Karpas-422 (cell line): ENCODE results near the gene MSRB1. TPM values are rescaled to one million over a fixed set of nuclear protein-coding genes. Genes with fewer than 3 reads are reported as not detected.

Experiments
- DNase-seq: peaks from one replicate; pipeline ENCODE4 v3.0.0-alpha.2; 2015
- H2AFZ ChIP-seq: fragments of 200-600 bp; sonication (generic); 2 replicates; pipeline ENCODE4 v1.6.1; 2014; ENCODE audit warnings: antibody characterized with exemption, low read length, mixed read lengths
- H3K27ac ChIP-seq: fragments of 200-600 bp; sonication (generic); 2 replicates; pipeline ENCODE4 v1.5.1; 2014; ENCODE audit warnings: mild to moderate bottlenecking, low read length, moderate library complexity
- H3K27me3 ChIP-seq: fragments of 200-600 bp; sonication (generic); 2 replicates; pipeline ENCODE4 v1.6.1; 2014; ENCODE audit warnings: low read length, mixed read lengths
- H3K36me3 ChIP-seq: fragments of 200-600 bp; sonication (generic); 2 replicates; pipeline ENCODE4 v1.6.1; 2014; ENCODE audit warnings: low read length, mixed read lengths; ENCODE audit not compliant: insufficient read depth
- H3K4me1 ChIP-seq: fragments of 200-600 bp; sonication (generic); 2 replicates; pipeline ENCODE4 v1.6.1; 2014; ENCODE audit warnings: mild to moderate bottlenecking, low read length, mixed read lengths
- H3K4me2 ChIP-seq: fragments of 200-600 bp; sonication (generic); 2 replicates; pipeline ENCODE4 v1.6.1; 2014; ENCODE audit warnings: low read length, low read depth, mild to moderate bottlenecking; ENCODE audit not compliant: poor library complexity, severe bottlenecking
- H3K4me3 ChIP-seq: fragments of 200-600 bp; sonication (generic); 2 replicates; pipeline ENCODE4 v1.5.1; 2014; ENCODE audit warnings: mild to moderate bottlenecking, antibody characterized with exemption, low read length, mixed read lengths
- H3K79me2 ChIP-seq: fragments of 200-600 bp; sonication (generic); 2 replicates; pipeline ENCODE4 v1.6.1; 2014; ENCODE audit warnings: mild to moderate bottlenecking, low read length, mixed read lengths
- H3K9ac ChIP-seq: fragments of 200-600 bp; sonication (generic); 2 replicates; pipeline ENCODE4 v1.6.0; 2014; ENCODE audit warnings: low read length
- H3K9me2 ChIP-seq: fragments of 200-600 bp; sonication (generic), shearing (Covaris generic); replicated peaks from 2 replicates; pipeline ENCODE4 v1.6.0; 2014; ENCODE audit warnings: mild to moderate bottlenecking, low read length, moderate library complexity; ENCODE audit not compliant: insufficient read depth
- H3K9me3 ChIP-seq: fragments of 300-700, 200-600 bp; sonication (generic); 2 replicates; pipeline ENCODE4 v1.6.1; 2014; ENCODE audit warnings: low read length, mixed read lengths
- H4K20me1 ChIP-seq: fragments of 200-600 bp; sonication (generic); 2 replicates; pipeline ENCODE4 v1.6.1; 2014; ENCODE audit warnings: mild to moderate bottlenecking, antibody characterized with exemption, low read length, low read depth; ENCODE audit not compliant: insufficient read depth
- total RNA-seq: library from RNA; depleted of rRNA; stranded (reverse); fragments of >200 nt; shearing (Covaris generic); gene quantifications from 2 replicates; pipeline ENCODE4 v1.2.3, GENCODE V29; 2014; ENCODE audit warnings: low replicate concordance

Gene MSRB1
- total RNA-seq, 1 experiment from 2014 or later = 4.8 TPM

DNA sequence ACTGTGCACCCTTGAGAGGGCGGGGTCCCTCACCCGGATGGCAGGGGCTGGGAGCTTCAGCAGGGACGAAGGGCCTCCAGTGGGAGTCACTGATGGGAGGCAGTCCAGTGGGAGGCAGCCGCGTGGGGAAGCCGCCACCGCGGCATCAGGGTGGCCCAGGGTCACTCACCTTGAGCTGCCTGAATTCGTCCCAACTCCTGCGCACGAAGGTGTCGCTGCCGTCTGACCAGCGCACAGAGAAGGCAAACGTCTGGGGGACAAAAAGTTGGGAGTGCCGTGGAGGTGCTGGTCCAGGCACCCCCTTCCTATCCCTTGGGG lies 37.7 kb upstream of the MSRB1 start:
- no peak overlapping the region for H3K4me2 ChIP-seq

GRCh38 chr16:1980030-1980769 lies 37.2 kb upstream of the MSRB1 start:
- Histone ChIP-seq H3K79me2 (peaks cover 8% of the 10 kb centered on the region), H3K27me3 (no peaks in the 10 kb centered on the region), H3K4me3 (no peak overlapping the region), H3K27ac (no peak overlapping the region), H3K4me2 (no peak overlapping the region), H3K9ac (no peak overlapping the region), H3K9me2 (no peaks in the 10 kb centered on the region), H3K36me3 (peaks cover 2% of the 10 kb centered on the region; the same call in 1 of the 2 replicates), H2AFZ (no peak overlapping the region), H3K4me1 (peaks cover 15% of the 10 kb centered on the region), H3K9me3 (no peaks in the 10 kb centered on the region), H4K20me1 (no peaks in the 10 kb centered on the region)
- no peak for DNase-seq

More for the DNA sequence above, 37.7 kb upstream of the MSRB1 start:
- Histone ChIP-seq H3K27me3 (no peaks in the 10 kb centered on the region), H4K20me1 (no peaks in the 10 kb centered on the region), H3K27ac (no peak overlapping the region), H3K4me1 (peaks cover 21% of the 10 kb centered on the region), H3K36me3 (peaks cover 2% of the 10 kb centered on the region; the same call in 1 of the 2 replicates), H2AFZ (no peak overlapping the region), H3K4me3 (no peak overlapping the region), H3K9me2 (no peaks in the 10 kb centered on the region), H3K9me3 (no peaks in the 10 kb centered on the region), H3K9ac (no peak overlapping the region), H3K79me2 (peaks cover 11% of the 10 kb centered on the region)
- DNase-seq = no peak

GRCh38 chr16:1979271-1980029 lies 36.5 kb upstream of the MSRB1 start:
- Histone ChIP-seq H3K9ac (no peak overlapping the region), H3K9me3 (no peaks in the 10 kb centered on the region), H3K4me3 (no peak overlapping the region), H4K20me1 (no peaks in the 10 kb centered on the region), H3K4me1 (peaks cover 11% of the 10 kb centered on the region), H3K4me2 (no peak overlapping the region), H3K79me2 (peaks cover under 1% of the 10 kb centered on the region), H3K27me3 (no peaks in the 10 kb centered on the region), H3K27ac (no peak overlapping the region), H2AFZ (no peak overlapping the region), H3K9me2 (no peaks in the 10 kb centered on the region), H3K36me3 (peaks cover 2% of the 10 kb centered on the region; the same call in 1 of the 2 replicates)
- DNase-seq = no peak

GRCh38 chr16:1978476-1979120 lies 35.6 kb upstream of the MSRB1 start:
- Histone ChIP-seq H3K36me3 (peaks cover 2% of the 10 kb centered on the region; the same call in 1 of the 2 replicates), H3K4me3 (no peak overlapping the region), H3K79me2 (peaks cover 4% of the 10 kb centered on the region), H3K9me3 (no peaks in the 10 kb centered on the region), H3K9ac (no peak overlapping the region), H3K4me1 (peaks cover 11% of the 10 kb centered on the region), H3K27ac (no peak overlapping the region), H3K9me2 (no peaks in the 10 kb centered on the region), H3K27me3 (no peaks in the 10 kb centered on the region), H4K20me1 (no peaks in the 10 kb centered on the region), H2AFZ (no peak overlapping the region), H3K4me2 (no peak overlapping the region)
- DNase-seq = no peak

DNA sequence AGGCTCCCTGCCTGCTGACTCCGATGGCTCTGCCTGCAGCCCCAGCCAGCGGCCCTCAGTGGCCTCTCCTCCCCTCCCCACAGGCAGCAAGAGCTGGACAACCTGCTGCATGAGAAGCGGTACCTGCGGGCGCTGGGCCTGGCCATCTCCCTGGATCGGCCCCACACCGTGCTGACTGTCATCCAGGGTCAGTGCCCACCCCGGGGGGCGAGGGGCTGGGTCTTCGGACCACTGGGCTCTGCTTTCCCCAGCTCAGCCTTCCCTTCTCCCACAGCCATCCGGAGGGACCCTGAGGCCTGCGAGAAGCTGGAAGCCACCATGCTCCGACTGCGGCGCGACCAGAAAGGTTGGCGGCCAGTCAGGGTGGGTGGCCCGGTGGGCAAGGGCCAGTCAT lies 34.9 kb upstream of the MSRB1 start:
- DNase-seq = no peak
- Histone ChIP-seq H3K27me3 (no peaks in the 10 kb centered on the region), H3K9ac (no peak overlapping the region), H3K9me3 (no peaks in the 10 kb centered on the region), H3K4me1 (peaks cover 16% of the 10 kb centered on the region), H3K4me2 (no peak overlapping the region), H3K9me2 (no peaks in the 10 kb centered on the region), H2AFZ (no peak overlapping the region), H3K27ac (no peak overlapping the region), H4K20me1 (no peaks in the 10 kb centered on the region; the same call in 1 of the 2 replicates), H3K4me3 (no peak overlapping the region), H3K36me3 (peaks cover 2% of the 10 kb centered on the region; the same call in 1 of the 2 replicates), H3K79me2 (peaks cover 11% of the 10 kb centered on the region)

DNA sequence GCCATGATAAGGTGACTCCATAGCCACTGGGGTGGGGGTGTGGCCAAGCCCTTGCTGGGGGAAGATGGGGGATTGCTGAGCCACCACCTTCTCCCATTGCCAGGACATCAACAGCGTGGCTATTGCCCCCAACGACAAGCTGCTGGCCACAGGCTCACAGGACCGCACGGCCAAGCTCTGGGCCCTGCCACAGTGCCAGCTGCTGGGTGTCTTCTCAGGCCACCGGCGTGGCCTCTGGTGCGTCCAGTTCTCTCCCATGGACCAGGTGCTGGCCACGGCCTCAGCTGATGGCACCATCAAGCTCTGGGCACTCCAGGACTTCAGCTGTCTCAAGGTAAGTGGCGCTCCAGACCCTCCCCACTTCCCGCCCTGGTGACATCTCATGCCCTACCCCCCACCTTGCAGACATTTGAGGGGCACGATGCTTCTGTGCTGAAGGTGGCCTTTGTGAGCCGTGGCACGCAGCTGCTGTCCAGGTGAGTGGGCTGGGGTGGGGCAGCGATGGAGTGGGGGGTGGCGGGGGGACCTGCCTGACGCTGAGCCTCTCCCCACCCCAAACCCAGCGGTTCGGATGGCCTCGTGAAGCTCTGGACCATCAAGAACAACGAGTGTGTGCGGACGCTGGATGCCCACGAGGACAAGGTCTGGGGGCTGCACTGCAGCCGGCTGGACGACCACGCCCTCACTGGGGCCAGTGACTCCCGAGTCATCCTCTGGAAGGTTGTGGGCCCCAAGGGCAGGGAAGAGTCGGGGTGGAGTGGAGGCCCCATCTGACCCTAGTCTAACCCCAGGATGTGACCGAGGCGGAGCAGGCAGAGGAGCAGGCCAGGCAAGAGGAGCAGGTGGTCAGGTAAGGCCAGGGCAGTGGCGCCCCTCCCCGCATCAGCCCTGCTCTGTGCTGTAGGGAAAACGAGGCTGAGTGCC lies 34.2 kb upstream of the MSRB1 start:
- Histone ChIP-seq H3K4me2 (no peak overlapping the region), H3K4me3 (no peak overlapping the region), H2AFZ (no peak overlapping the region), H3K27me3 (no peaks in the 10 kb centered on the region), H3K9me2 (no peaks in the 10 kb centered on the region), H3K79me2 (peaks cover 18% of the 10 kb centered on the region), H3K9me3 (no peaks in the 10 kb centered on the region), H4K20me1 (no peaks in the 10 kb centered on the region; the same call in 1 of the 2 replicates), H3K36me3 (peaks cover 2% of the 10 kb centered on the region; the same call in 1 of the 2 replicates), H3K9ac (no peak overlapping the region), H3K4me1 (peaks cover 19% of the 10 kb centered on the region), H3K27ac (no peak overlapping the region)
- DNase-seq = no peak

DNA sequence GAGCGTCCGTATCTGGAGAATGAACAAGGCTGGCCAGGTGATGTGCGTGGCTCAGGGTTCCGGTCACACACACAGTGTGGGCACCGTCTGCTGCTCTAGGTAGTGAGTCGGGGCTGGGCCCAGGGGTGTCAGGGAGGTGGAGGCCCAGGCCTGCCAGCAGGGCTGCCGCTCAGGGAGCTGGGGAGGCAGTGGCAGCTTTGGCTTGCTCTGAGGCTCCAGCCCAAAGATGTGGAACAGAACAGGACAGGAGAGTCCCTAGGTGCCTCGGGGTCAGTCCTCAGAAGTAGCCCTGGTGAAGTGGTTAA lies 33.2 kb upstream of the MSRB1 start:
- no peak for DNase-seq
- no peak overlapping the region for H2AFZ ChIP-seq
- H3K9ac ChIP-seq = no peak overlapping the region
- H3K27me3 ChIP-seq = no peaks in the 10 kb centered on the region
- no peaks in the 10 kb centered on the region for H3K9me3 ChIP-seq
- no peaks in the 10 kb centered on the region for H3K9me2 ChIP-seq
- H3K4me1 ChIP-seq = peaks cover 18% of the 10 kb centered on the region
- no peak overlapping the region for H3K4me3 ChIP-seq
- no peak overlapping the region for H3K4me2 ChIP-seq
- H3K79me2 ChIP-seq = peaks cover 25% of the 10 kb centered on the region
- H3K36me3 ChIP-seq = peaks cover 2% of the 10 kb centered on the region; the same call in 1 of the 2 replicates
- no peaks in the 10 kb centered on the region; the same call in 1 of the 2 replicates for H4K20me1 ChIP-seq
- H3K27ac ChIP-seq = no peak overlapping the region
